Body of pancreas (tissue), 4 donors: ENCODE data around the gene STAB1.

Experiments
- POLR2A ChIP-seq, 3 donors: fragments of 450-650 bp; IDR thresholded peaks; one replicate each; pipeline ENCODE4 v1.6.1; 2016; ENCODE audit warnings: antibody characterized with exemption in 3 of 3, mild to moderate bottlenecking in 2 of 3
- TF ChIP-seq, protein P1 (sequence below), 7 experiments: fragments of 450-650 bp in 4 of 7; fragments of 200-600 bp in 3 of 7; sonication (generic) in 3 of 7; IDR thresholded peaks; one replicate each; pipeline ENCODE4 v1.5.1; 2016 to 2019; ENCODE audit warnings: antibody characterized with exemption in 7 of 7

DNA sequence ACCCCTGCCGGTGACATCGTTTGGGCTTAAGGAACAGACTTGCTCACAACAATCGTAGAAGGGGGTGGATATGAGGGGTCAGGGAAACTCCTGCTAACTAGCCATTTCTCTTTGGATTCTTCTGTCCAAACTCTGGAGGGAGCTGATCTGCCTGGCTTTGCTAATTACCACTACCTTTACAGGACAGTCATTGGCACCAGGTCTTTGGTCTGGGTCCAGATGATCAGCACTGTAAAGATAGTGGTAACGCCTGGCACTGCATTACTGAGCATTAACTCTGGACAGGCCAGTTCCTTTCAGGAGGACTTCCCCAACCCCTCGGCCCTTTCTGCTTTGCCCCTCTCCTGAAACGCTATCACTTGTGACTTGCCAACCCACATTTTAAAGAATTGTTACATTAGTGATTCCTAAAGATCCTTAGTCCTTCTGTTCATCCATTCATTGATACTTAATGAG, 42.1 kb downstream of the STAB1 start:
- TF ChIP-seq, protein P1, sequence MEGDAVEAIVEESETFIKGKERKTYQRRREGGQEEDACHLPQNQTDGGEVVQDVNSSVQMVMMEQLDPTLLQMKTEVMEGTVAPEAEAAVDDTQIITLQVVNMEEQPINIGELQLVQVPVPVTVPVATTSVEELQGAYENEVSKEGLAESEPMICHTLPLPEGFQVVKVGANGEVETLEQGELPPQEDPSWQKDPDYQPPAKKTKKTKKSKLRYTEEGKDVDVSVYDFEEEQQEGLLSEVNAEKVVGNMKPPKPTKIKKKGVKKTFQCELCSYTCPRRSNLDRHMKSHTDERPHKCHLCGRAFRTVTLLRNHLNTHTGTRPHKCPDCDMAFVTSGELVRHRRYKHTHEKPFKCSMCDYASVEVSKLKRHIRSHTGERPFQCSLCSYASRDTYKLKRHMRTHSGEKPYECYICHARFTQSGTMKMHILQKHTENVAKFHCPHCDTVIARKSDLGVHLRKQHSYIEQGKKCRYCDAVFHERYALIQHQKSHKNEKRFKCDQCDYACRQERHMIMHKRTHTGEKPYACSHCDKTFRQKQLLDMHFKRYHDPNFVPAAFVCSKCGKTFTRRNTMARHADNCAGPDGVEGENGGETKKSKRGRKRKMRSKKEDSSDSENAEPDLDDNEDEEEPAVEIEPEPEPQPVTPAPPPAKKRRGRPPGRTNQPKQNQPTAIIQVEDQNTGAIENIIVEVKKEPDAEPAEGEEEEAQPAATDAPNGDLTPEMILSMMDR (IDR thresholded peaks at IDR 0.05): peak in 1 of 7 experiments; percentile 23
- no peak for TF ChIP-seq POLR2A (IDR thresholded peaks at IDR 0.05)
